Epithelial cell of proximal tubule (primary cell): ENCODE results near the gene CDC42BPA. TPM values are rescaled to one million over a fixed set of nuclear protein-coding genes. Genes with fewer than 3 reads are reported as not detected.

Source experiments
- DNase-seq: peaks from one replicate; pipeline ENCODE4 v3.0.0-alpha.2; 2011; ENCODE audit warnings: low read depth
- H3K4me3 ChIP-seq: 2 replicates; pipeline ENCODE4 v1.5.1; 2011; ENCODE audit warnings: low read depth, mild to moderate bottlenecking, low read length
- CTCF ChIP-seq: conservative IDR thresholded peaks from 2 replicates; pipeline ENCODE4 v1.5.1; 2012; ENCODE audit warnings: low read depth, mild to moderate bottlenecking, low read length
- total RNA-seq: library from RNA; depleted of rRNA; stranded (reverse); fragments of >200 nt; gene quantifications from 2 replicates; pipeline ENCODE4 v1.2.3, GENCODE V29; 2015

CDC42BPA gene
- total RNA-seq, 1 donor from 2014 or later = 15.6 TPM

- TF ChIP-seq CTCF = peak; percentile 43
- no peak for DNase-seq
- no peak overlapping the region for H3K4me3 ChIP-seq
Observed at GRCh38 chr1:227219715-227220292, 98.5 kb downstream of the CDC42BPA start.

- no peak for DNase-seq
- H3K4me3 ChIP-seq = no peak overlapping the region
- no peak for TF ChIP-seq CTCF
Observed at GRCh38 chr1:227218870-227219573, 99.3 kb downstream of the CDC42BPA start.

GRCh38 chr1:227215863-227216510 lies 102.3 kb downstream of the CDC42BPA start:
- TF ChIP-seq CTCF = no peak
- H3K4me3 ChIP-seq = no peak overlapping the region

GRCh38 chr1:227214207-227214606 lies 104.1 kb downstream of the CDC42BPA start:
- H3K4me3 ChIP-seq = no peak overlapping the region
- no peak for DNase-seq
- TF ChIP-seq CTCF = no peak

More at GRCh38 chr1:227215863-227216510, 102.3 kb downstream of the CDC42BPA start:
- DNase-seq = no peak

GRCh38 chr1:227213426-227213825 lies 104.9 kb downstream of the CDC42BPA start:
- H3K4me3 ChIP-seq = no peak overlapping the region
- TF ChIP-seq CTCF = no peak
- DNase-seq = no peak

- no peak for TF ChIP-seq CTCF
- DNase-seq = no peak
- H3K4me3 ChIP-seq = no peak overlapping the region
Observed at GRCh38 chr1:227212164-227212563, 106.1 kb downstream of the CDC42BPA start.

GRCh38 chr1:227210604-227211003 lies 107.7 kb downstream of the CDC42BPA start:
- H3K4me3 ChIP-seq = no peak overlapping the region
- DNase-seq = no peak
- no peak for TF ChIP-seq CTCF
